DMS153 treated with DMSO at 0.1 percent for 48 hours (cell line): Measurements from ENCODE around the gene APOBEC3G.

Experiments
- DNase-seq: peaks from one replicate; lab custom pipeline; 2025; ENCODE audit not compliant: unreplicated experiment; lab: John Stamatoyannopoulos, UW

APOBEC3G gene

DNA sequence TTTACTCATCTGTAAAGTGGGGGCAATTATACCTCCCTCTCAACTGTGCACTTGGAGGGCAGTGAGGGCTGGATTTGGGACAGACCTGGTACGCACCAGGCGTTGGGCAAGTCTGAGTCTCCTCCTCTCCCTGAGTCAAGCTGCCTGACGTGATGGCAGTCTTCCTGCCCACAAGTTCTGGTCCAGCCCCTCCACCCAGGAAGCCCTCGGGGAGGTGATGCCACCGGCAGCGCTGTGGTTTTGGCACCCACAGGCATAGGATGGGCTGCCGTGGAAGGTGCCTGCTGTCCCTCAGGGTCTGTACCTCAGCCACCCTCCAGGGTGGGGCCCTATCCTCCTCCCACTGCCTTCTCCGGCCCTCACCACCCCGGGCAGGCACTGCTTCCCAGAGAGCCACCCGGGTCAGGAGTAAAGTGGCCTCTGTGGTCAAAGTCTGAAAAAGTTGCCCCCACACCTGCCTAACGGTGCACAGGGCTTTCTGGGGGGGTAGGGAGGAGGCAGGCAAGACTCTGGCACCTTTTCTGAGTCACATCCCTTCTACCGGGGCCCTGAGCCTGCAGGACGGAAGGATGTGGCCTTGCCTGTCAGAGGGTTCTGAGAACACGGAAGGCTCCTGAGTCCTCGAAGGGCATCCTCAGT, 13.5 kb downstream of the APOBEC3G start:
- DNase-seq: no peak

DNA sequence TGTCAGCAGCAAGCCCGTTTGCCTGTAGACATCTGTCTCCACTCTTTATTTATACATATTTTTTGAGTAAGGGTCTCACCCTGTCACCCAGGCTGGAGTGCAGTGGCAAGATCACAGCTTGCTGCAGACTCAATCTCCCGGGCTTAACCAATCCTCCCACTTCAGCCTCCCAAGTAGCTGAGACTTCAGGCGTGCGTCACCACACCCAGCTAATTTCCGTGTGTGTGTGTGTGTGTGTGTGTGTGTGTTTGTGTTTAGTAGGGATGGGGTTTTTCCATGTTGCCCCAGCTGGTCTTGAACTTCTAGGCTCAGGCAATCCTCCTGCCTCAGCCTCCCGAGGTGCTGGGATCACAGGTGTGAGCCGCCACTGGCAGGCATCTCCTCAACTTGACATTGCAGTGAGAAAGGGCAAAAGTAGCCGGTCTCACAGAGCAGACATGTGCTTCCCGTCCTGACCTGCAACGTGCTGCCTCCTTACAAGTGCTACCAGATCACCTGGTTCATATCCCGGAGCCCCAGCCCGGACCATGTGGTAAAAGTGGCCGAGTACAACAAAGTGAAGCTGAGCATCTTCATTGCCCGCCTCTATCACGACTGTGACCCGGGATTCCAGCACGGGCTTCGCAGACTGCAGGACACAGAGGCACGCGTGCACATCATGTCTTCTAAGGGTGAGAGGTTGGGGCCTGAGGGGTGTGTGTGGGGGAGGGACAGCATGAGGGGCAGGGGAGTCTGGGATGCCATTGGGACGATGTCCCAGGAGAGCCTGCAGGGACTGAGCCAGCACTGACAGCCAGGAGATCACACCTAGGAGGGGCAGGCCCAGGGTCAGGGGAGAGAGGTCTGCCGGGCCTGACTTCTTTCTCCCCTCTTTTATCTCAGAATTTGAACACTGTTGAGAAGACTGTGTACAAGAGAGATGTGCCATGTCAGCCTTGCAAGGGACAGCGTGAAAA, 14.3 kb downstream of the APOBEC3G start:
- no peak for DNase-seq

- DNase-seq: no peak
Observed at GRCh38 chr22:39092111-39092862, 15.2 kb downstream of the APOBEC3G start.

DNA sequence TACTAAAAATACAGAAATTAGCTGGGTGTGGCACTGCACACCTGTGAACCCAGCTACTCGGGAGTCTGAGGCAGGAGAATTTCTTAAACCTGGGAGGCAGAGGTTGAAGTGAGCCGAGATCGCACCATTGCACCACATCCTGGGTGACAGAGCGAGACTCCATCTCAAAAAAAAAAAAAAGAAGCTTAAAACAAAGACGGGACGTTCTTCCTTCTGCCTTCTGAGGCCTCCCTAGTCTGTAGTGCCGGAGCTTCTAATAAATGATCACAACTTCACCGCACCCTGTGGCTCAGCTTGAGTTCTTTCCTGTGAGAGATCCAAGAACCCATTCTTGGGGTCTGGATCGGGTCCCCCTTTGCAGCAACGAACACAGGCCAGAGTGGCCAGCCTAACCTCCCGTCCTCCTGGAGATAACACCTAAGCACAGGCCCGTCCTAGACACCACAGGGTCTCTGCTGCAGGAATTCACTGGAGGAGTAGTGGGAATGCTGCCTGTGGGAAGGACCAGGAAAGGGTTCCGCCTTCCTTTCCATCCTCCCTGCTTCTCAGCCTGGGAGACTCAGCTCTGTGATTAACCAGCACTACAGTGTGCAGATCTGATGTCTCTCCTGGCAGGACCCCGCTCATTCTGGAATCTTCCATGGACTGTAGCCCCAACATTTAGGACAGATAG, 17.8 kb downstream of the APOBEC3G start:
- no peak for DNase-seq

GRCh38 chr22:39095971-39096370, 18.9 kb downstream of the APOBEC3G start:
- no peak for DNase-seq

- DNase-seq: no peak
Observed at GRCh38 chr22:39097098-39098020, 20.3 kb downstream of the APOBEC3G start, which contains the start of gene APOBEC3H. APOBEC3H (plus strand) TSS chr22:39097244; CDS start chr22:39100279, 3,035 bp downstream.

- DNase-seq: no peak
Observed at GRCh38 chr22:39098026-39098425, 21.0 kb downstream of the APOBEC3G start.

GRCh38 chr22:39098576-39098975, 21.5 kb downstream of the APOBEC3G start:
- no peak for DNase-seq

GRCh38 chr22:39101226-39101625, 24.2 kb downstream of the APOBEC3G start:
- DNase-seq: no peak

DNA sequence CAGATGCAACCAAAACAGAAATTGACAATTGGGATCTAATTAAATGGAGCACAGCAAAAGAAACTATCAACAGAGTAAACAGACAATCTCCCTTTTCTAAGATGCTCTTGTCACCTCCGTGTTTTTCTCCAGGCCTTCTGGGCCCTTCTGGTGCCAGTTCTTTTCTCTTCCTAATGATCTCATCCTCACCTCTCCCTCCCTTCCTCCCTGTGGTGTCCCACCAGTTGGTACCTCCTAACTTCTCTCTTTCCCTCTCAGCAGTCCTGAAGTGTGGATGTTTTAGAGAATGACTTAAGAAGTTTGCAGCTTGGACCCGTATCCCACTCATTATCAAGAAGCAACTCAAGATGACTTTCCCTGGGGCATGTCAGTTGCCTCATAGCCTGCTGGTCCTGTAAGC, 26.4 kb downstream of the APOBEC3G start:
- DNase-seq: no peak

DNA sequence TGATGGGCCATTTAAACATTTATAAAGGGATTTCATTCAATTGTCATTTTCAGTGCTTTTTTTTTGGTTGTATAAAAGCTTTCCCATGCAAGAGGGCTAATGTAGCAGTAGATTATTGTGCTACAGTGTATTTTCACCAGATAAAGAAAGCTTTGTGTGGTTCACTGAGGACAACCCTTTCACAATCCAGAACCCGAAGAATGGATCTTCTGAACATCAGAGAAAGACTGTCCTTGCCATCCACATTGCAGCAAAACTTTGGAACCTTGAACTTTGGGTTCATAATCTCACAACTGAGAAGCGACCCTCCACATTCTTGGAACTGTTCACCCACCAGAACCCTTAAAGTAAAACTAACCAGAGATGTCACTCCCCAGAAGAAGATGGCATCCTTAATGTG, 29.3 kb downstream of the APOBEC3G start:
- no peak for DNase-seq

DNA sequence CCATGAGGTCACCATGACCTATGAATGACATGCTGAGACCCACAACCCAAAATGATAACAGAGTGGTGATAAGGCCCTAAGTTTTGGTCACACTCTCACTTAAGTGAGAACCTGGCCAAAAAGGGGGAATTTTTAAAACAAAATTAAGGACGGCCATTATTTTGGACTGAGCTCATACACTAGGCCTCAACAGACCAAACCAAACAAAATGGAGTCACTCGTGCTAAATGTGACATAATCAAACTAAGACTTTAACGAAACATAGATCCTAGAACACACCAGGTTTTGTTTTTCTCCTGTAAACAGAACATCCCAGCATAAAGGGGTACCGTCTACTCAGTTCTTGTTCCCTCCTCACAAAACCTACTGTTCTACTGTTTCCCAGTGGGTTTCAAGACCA, 31.4 kb downstream of the APOBEC3G start:
- no peak for DNase-seq

GRCh38 chr22:39109361-39109760, 32.3 kb downstream of the APOBEC3G start:
- no peak for DNase-seq

DNA sequence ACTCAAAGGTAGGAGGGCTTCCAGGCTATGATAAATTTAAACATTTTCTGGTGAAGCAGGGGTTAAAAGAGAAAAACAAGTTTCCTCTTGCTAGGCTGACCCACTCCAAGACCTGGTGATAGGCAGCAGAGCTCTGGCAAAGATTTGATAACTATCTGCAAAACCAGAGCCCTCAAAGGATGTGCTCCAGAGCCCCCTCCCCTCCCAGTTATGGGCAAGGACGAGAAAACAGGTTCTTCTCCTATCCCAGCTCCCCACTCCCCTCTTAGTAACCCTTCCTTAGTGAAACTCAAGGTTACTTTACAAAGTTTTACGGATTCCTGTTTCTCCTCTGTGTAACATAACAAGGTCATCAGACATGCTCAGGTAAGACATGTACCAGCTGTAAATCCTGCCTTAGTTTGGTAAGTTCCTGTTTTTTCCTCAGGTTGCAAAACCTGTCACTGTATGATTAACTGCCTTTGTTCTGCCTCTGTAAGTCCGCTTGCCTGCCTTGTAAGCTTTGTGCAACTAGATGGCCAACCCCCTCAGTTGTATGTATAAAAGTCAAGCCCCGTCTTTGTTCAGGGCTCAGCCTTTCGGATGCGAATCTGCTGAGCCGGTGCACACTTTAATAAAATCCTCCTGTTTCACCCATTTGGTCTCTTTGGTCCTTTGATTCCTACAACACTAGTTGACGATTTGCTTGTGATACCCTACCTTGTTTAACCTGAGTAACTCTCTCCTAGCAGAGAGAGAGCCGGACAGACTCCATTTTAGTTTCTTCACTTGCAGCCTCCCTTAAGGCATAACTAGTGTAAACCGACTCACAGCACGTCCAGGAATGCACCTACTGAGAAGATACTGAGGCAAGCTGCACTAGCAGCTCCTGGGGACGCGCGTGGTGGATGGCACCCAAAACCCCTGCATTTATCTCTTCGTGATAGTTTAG, 33.8 kb downstream of the APOBEC3G start:
- DNase-seq: no peak

- no peak for DNase-seq
Observed at GRCh38 chr22:39114112-39114511, 37.0 kb downstream of the APOBEC3G start.

- no peak for DNase-seq
Observed at GRCh38 chr22:39115570-39115969, 38.5 kb downstream of the APOBEC3G start.

- DNase-seq: no peak
Observed at GRCh38 chr22:39115977-39116621, 39.0 kb downstream of the APOBEC3G start.

GRCh38 chr22:39117585-39118191, 40.6 kb downstream of the APOBEC3G start:
- peak; percentile 22 for DNase-seq
